ENCODE results near the gene PLEKHA4.

DNA sequence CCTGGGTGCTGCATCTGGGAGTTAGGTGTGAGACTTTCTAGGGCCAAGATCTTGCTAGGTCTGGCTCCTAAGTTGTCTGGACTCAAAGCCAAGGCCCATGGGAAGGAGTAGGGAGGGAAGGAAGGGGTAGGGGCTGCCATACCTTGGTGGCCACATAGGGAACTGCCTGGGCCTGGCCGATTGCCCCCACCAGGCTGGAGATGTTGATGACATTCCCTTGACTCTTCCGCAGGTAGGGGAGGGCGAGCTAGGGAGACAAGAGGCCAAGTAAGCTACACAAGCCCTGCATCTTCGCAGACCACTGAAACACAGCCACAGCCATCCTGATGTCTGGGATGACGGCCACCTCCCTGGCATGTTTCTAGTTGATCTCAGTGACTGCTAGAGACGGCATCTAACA is 53.5 kb downstream of the PLEKHA4 start:
- no peak for TF ChIP-seq ZBTB1 (CRISPR knock-in tag; IDR thresholded peaks at IDR 0.05; ENCODE audit: borderline replicate concordance)
- no peak for TF ChIP-seq SMARCC2 (IDR thresholded peaks at IDR 0.05)
- no peak for TF ChIP-seq POLR2A (IDR thresholded peaks at IDR 0.05; ENCODE audit: insufficient read depth in 1 of 2, low read depth in 2 of 2, low read length in 2 of 2)
- TF ChIP-seq, protein P1, sequence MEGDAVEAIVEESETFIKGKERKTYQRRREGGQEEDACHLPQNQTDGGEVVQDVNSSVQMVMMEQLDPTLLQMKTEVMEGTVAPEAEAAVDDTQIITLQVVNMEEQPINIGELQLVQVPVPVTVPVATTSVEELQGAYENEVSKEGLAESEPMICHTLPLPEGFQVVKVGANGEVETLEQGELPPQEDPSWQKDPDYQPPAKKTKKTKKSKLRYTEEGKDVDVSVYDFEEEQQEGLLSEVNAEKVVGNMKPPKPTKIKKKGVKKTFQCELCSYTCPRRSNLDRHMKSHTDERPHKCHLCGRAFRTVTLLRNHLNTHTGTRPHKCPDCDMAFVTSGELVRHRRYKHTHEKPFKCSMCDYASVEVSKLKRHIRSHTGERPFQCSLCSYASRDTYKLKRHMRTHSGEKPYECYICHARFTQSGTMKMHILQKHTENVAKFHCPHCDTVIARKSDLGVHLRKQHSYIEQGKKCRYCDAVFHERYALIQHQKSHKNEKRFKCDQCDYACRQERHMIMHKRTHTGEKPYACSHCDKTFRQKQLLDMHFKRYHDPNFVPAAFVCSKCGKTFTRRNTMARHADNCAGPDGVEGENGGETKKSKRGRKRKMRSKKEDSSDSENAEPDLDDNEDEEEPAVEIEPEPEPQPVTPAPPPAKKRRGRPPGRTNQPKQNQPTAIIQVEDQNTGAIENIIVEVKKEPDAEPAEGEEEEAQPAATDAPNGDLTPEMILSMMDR (CRISPR knock-in tag; IDR thresholded peaks at IDR 0.05) = no peak
- TF ChIP-seq, protein P2, sequence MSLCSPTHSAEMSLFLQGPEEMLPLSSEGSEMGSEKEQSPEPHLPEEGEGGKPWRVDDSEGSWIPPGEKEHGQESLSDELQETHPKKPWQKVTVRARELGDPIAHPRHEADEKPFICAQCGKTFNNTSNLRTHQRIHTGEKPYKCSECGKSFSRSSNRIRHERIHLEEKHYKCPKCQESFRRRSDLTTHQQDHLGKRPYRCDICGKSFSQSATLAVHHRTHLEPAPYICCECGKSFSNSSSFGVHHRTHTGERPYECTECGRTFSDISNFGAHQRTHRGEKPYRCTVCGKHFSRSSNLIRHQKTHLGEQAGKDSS (CRISPR knock-in tag; IDR thresholded peaks at IDR 0.05; ENCODE audit: borderline replicate concordance, low read depth) = no peak
- no peak for TF ChIP-seq KAT7 (CRISPR knock-in tag; IDR thresholded peaks at IDR 0.05; ENCODE audit: borderline replicate concordance)
- no peak for TF ChIP-seq ZMYM4 (CRISPR knock-in tag; IDR thresholded peaks at IDR 0.05)
- TF ChIP-seq, protein P3, sequence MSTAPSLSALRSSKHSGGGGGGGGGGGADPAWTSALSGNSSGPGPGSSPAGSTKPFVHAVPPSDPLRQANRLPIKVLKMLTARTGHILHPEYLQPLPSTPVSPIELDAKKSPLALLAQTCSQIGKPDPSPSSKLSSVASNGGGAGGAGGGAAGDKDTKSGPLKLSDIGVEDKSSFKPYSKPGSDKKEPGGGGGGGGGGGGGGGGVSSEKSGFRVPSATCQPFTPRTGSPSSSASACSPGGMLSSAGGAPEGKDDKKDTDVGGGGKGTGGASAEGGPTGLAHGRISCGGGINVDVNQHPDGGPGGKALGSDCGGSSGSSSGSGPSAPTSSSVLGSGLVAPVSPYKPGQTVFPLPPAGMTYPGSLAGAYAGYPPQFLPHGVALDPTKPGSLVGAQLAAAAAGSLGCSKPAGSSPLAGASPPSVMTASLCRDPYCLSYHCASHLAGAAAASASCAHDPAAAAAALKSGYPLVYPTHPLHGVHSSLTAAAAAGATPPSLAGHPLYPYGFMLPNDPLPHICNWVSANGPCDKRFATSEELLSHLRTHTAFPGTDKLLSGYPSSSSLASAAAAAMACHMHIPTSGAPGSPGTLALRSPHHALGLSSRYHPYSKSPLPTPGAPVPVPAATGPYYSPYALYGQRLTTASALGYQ (CRISPR knock-in tag; IDR thresholded peaks at IDR 0.05) = no peak
- no peak for TF ChIP-seq CEBPB (IDR thresholded peaks at IDR 0.05; ENCODE audit: borderline replicate concordance, low read depth, low read length)
- TF ChIP-seq, protein P4, sequence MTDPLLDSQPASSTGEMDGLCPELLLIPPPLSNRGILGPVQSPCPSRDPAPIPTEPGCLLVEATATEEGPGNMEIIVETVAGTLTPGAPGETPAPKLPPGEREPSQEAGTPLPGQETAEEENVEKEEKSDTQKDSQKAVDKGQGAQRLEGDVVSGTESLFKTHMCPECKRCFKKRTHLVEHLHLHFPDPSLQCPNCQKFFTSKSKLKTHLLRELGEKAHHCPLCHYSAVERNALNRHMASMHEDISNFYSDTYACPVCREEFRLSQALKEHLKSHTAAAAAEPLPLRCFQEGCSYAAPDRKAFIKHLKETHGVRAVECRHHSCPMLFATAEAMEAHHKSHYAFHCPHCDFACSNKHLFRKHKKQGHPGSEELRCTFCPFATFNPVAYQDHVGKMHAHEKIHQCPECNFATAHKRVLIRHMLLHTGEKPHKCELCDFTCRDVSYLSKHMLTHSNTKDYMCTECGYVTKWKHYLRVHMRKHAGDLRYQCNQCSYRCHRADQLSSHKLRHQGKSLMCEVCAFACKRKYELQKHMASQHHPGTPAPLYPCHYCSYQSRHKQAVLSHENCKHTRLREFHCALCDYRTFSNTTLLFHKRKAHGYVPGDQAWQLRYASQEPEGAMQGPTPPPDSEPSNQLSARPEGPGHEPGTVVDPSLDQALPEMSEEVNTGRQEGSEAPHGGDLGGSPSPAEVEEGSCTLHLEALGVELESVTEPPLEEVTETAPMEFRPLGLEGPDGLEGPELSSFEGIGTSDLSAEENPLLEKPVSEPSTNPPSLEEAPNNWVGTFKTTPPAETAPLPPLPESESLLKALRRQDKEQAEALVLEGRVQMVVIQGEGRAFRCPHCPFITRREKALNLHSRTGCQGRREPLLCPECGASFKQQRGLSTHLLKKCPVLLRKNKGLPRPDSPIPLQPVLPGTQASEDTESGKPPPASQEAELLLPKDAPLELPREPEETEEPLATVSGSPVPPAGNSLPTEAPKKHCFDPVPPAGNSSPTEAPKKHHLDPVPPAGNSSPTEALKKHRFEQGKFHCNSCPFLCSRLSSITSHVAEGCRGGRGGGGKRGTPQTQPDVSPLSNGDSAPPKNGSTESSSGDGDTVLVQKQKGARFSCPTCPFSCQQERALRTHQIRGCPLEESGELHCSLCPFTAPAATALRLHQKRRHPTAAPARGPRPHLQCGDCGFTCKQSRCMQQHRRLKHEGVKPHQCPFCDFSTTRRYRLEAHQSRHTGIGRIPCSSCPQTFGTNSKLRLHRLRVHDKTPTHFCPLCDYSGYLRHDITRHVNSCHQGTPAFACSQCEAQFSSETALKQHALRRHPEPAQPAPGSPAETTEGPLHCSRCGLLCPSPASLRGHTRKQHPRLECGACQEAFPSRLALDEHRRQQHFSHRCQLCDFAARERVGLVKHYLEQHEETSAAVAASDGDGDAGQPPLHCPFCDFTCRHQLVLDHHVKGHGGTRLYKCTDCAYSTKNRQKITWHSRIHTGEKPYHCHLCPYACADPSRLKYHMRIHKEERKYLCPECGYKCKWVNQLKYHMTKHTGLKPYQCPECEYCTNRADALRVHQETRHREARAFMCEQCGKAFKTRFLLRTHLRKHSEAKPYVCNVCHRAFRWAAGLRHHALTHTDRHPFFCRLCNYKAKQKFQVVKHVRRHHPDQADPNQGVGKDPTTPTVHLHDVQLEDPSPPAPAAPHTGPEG (CRISPR knock-in tag; IDR thresholded peaks at IDR 0.05) = no peak
- TF ChIP-seq IKZF1 (IDR thresholded peaks at IDR 0.05) = no peak
- TF ChIP-seq MZF1 (CRISPR knock-in tag; IDR thresholded peaks at IDR 0.05; ENCODE audit: borderline replicate concordance) = no peak
- TF ChIP-seq, protein P5, sequence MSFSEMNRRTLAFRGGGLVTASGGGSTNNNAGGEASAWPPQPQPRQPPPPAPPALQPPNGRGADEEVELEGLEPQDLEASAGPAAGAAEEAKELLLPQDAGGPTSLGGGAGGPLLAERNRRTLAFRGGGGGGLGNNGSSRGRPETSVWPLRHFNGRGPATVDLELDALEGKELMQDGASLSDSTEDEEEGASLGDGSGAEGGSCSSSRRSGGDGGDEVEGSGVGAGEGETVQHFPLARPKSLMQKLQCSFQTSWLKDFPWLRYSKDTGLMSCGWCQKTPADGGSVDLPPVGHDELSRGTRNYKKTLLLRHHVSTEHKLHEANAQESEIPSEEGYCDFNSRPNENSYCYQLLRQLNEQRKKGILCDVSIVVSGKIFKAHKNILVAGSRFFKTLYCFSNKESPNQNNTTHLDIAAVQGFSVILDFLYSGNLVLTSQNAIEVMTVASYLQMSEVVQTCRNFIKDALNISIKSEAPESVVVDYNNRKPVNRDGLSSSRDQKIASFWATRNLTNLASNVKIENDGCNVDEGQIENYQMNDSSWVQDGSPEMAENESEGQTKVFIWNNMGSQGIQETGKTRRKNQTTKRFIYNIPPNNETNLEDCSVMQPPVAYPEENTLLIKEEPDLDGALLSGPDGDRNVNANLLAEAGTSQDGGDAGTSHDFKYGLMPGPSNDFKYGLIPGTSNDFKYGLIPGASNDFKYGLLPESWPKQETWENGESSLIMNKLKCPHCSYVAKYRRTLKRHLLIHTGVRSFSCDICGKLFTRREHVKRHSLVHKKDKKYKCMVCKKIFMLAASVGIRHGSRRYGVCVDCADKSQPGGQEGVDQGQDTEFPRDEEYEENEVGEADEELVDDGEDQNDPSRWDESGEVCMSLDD (CRISPR knock-in tag; IDR thresholded peaks at IDR 0.05; ENCODE audit: borderline replicate concordance) = no peak
